Mesodermal cell (in vitro differentiated cells): ENCODE results near the gene GALNT14.

ENCODE experiments used
- H3K27ac ChIP-seq: 2 replicates; pipeline ENCODE4 v1.7.0; 2013; ENCODE audit warnings: mild to moderate bottlenecking, low read depth, low read length, moderate library complexity; ENCODE audit not compliant: severe bottlenecking
- H3K36me3 ChIP-seq: 2 replicates; pipeline ENCODE4 v1.7.1; 2013; ENCODE audit warnings: mild to moderate bottlenecking, low read length, moderate library complexity; ENCODE audit not compliant: control insufficient read depth, insufficient read depth
- H3K4me1 ChIP-seq: one replicate; pipeline ENCODE4 v1.7.1; 2013; ENCODE audit warnings: mild to moderate bottlenecking, low read length; ENCODE audit not compliant: insufficient read depth, control insufficient read depth, poor library complexity, severe bottlenecking
- H3K4me3 ChIP-seq: 2 replicates; pipeline ENCODE4 v1.7.0; 2013; ENCODE audit warnings: low read length, control low read depth, mild to moderate bottlenecking; ENCODE audit not compliant: insufficient read depth, poor library complexity, severe bottlenecking; ENCODE audit errors: extremely low read depth
- H3K9me3 ChIP-seq: 2 replicates; pipeline ENCODE4 v1.7.1; 2013; ENCODE audit warnings: mild to moderate bottlenecking, low read length, moderate library complexity; ENCODE audit not compliant: control insufficient read depth
- WGBS, 2 experiments: methylation state at CpG; one replicate each; pipeline ENCODE4 v1.1.5; 2013; ENCODE audit warnings: missing lambda C conversion rate in 2 of 2; ENCODE audit not compliant: insufficient coverage in 2 of 2; 5-methylcytosine and 5-hydroxymethylcytosine counted together

Gene GALNT14

DNA sequence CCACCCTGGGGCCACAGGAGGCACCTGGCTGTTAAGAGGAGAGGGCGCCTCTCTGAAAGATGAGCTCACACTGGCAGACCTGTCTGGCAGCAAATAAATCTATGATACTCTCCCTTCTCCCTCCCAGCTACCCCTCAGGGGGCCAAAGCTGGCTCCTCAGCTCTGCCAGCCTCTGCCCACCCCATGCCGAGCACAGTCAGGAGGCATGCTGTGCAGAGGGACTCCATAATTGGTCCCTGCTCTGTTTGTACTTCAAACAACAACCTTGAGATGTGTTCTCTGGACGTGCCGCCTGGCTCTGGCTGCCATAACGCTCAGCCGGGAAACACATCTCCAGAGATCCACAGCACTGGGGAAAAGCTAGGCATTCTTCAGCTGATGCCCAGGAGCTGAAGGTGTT is 126.7 kb downstream of the GALNT14 start:
- no peaks in the 10 kb centered on the region for H3K9me3 ChIP-seq
- no peaks in the 10 kb centered on the region for H3K36me3 ChIP-seq
- WGBS, 2 experiments: 85 to 89% methylated on average over 6 of the region's 6 CpGs
- H3K27ac ChIP-seq: no peak overlapping the region
- no peak overlapping the region for H3K4me3 ChIP-seq
- no peaks in the 10 kb centered on the region for H3K4me1 ChIP-seq

DNA sequence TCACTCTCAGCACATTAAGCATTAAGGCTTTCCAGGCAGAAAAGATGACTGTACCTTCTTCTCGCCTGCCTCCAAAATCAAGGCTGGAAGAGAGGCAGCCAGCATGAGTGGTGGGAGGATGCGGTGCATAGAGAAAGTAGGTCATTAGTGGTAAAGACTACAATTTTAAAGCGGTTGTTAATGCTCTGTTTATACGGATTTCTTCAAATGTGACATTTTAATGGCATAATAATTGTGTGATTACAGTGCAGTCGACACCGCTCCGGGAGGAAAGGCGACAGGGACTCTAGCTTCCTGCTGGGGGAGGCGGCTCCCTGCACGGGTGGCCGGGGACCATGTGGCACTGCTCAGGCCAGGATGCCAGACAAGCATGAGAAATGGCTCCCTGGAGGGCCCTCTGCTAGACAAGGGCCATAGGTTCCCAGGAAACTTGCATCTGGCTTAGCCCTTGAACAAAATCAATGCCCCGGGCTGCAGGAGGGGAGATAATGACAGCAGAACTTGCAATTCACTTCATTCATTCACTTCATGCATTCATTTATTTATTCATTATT is 129.6 kb downstream of the GALNT14 start:
- Histone ChIP-seq H3K4me1 (peaks cover 6% of the 10 kb centered on the region), H3K36me3 (no peaks in the 10 kb centered on the region), H3K9me3 (no peaks in the 10 kb centered on the region), H3K4me3 (no peak overlapping the region), H3K27ac (no peak overlapping the region)
- WGBS, 2 experiments: 89 to 95% methylated on average over 9 to 12 of the region's 12 CpGs

DNA sequence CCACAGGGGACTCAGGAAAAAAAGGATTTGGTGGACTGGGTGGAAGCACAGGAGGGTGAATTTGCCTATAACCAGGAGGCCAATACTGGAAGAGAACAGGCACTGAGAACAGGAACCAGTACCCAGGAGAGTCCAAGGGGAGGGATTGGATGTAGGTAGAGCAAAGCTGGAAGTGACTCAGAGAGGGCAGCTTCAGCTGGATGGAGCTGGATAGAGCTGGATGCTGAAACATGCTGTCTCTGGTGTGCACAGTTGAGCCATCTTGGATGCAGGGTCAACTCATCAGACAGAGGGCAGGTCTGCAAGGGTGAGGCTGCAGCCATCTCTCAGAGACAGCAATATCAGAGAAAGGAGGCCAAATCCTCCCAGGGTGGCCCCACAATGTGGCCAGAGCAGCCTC is 134.0 kb downstream of the GALNT14 start:
- H3K9me3 ChIP-seq: no peaks in the 10 kb centered on the region
- H3K4me1 ChIP-seq: peaks cover 6% of the 10 kb centered on the region
- no peaks in the 10 kb centered on the region for H3K36me3 ChIP-seq
- H3K27ac ChIP-seq: no peak overlapping the region
- H3K4me3 ChIP-seq: no peak overlapping the region

DNA sequence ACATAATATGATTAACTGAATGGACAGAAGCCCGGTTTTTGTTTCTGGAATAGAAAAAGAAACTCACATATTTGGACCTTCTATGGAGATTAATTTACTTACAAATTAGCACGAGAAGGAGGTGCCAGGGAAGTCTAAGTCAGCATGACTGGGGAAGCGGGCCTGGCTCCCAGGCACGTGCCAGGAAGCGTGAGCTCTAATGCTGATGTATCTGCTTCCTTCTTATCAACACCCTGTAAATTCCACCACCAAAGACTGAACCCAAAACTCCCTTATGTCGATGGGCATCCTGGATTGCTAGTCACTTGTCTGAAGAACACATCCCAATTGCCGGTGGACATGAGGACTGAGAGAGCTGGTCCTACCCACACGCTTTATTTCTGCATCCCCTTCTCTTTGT is 134.5 kb downstream of the GALNT14 start:
- Histone ChIP-seq H3K27ac (no peak overlapping the region), H3K36me3 (no peaks in the 10 kb centered on the region), H3K4me1 (peaks cover 6% of the 10 kb centered on the region), H3K4me3 (no peak overlapping the region), H3K9me3 (no peaks in the 10 kb centered on the region)
- WGBS, 2 experiments: 91 to 100% methylated on average over 1 to 5 of the region's 8 CpGs

DNA sequence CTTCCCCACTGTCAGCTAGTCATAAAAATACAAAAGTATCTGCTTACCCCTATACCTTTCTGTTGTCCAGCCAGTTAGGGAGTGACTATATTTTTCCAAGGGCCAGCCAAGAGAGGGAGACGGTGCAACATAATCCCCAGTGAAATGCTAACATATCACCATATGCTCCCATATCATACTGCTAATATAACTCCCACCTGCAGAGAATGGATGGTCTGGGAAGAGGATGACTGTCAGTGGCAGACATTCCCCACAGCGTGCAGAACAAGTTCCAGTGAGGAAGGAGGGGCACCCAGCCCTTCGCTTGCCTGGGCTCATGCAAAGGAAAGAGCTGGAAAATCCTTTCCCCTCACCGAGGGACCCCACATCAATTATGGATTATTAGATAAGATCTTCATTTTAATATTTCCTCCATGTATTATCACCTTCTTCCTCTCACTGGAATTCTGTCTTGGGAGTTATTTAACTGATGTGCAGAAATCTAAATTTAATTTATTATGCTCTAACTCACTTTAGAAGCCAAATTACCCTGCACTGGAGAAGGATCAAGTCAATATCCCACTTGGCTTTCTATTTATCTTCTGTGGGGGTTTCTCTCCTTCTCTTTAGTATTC is 135.6 kb downstream of the GALNT14 start:
- no peaks in the 10 kb centered on the region for H3K36me3 ChIP-seq
- 88% methylated on average over 1 of the region's 4 CpGs; no CpG with 5 or more reads in 1 of the 2 experiments for WGBS, 2 experiments

DNA sequence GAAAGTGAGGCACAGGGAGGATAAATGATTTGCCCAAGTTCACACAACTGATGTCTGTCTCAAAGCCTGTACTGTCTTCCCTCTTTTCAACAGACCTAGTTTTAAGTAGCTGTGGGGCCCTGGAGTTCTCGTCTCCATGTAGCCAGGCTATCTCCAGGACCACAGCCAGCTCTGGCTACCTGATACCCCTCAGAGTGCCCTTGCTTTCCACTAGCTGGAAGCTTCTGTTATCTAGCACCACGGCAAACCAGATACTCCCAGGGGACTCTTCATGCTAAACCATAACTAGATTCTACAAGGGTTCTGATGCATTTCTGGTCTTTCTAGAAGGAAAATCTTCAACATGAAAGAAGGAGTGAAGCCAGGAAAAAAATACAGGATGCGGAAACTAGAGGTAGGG is 137.3 kb downstream of the GALNT14 start:
- Histone ChIP-seq H3K36me3 (no peaks in the 10 kb centered on the region), H3K27ac (no peak overlapping the region), H3K4me1 (peaks cover 6% of the 10 kb centered on the region), H3K4me3 (no peak overlapping the region), H3K9me3 (no peaks in the 10 kb centered on the region)
- WGBS, 2 experiments: 94 to 95% methylated on average over 2 of the region's 3 CpGs

More for the DNA sequence above, 135.6 kb downstream of the GALNT14 start:
- no peaks in the 10 kb centered on the region for H3K9me3 ChIP-seq
- H3K4me3 ChIP-seq: no peak overlapping the region
- H3K27ac ChIP-seq: no peak overlapping the region
- peaks cover 6% of the 10 kb centered on the region for H3K4me1 ChIP-seq

DNA sequence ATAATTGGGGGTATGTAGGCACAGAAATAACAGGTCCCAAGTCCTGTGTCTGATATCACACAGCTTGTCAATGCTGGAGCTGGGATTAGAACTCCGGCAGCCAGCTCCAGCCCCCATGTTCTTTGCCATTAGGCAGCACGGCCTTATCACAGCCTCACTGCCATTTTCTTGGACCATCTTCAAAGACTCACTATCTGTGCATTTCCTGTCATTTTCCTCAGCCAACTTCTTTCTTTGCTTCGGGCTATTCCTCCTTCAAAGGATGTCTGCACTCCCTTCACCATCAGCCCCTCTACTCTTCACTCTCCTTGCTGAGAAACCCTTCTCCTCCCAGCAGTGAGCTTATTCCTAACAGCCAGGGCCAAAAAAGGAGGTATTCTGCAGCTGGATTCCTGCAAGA is 139.6 kb downstream of the GALNT14 start:
- Histone ChIP-seq H3K9me3 (no peaks in the 10 kb centered on the region), H3K4me1 (no peaks in the 10 kb centered on the region), H3K36me3 (no peaks in the 10 kb centered on the region), H3K27ac (no peak overlapping the region), H3K4me3 (no peak overlapping the region)
- 80 to 88% methylated on average over 2 to 3 of the region's 3 CpGs for WGBS, 2 experiments

DNA sequence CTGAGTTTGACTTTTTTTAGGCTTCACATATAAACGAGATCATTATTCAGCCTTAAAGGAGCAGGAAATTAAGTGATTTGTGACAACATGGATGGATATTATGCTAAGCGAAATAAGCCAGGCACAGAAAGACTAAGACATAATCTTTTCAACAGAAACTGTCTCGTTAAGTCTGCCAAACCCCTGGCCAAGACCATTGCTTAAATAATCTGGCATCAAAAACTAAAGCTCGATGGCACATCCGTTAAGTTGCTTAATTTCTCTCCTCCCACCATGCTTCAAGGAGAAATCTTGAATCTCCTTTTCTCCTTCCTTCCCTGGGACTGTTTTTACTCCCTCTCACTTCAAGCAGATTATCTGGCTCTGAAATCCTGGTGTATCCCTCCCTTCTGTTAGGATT is 140.3 kb downstream of the GALNT14 start:
- Histone ChIP-seq H3K27ac (no peak overlapping the region), H3K4me3 (no peak overlapping the region), H3K36me3 (no peaks in the 10 kb centered on the region), H3K9me3 (no peaks in the 10 kb centered on the region), H3K4me1 (no peaks in the 10 kb centered on the region)
- WGBS, 2 experiments: 83 to 94% methylated on average over 3 to 4 of the region's 5 CpGs

DNA sequence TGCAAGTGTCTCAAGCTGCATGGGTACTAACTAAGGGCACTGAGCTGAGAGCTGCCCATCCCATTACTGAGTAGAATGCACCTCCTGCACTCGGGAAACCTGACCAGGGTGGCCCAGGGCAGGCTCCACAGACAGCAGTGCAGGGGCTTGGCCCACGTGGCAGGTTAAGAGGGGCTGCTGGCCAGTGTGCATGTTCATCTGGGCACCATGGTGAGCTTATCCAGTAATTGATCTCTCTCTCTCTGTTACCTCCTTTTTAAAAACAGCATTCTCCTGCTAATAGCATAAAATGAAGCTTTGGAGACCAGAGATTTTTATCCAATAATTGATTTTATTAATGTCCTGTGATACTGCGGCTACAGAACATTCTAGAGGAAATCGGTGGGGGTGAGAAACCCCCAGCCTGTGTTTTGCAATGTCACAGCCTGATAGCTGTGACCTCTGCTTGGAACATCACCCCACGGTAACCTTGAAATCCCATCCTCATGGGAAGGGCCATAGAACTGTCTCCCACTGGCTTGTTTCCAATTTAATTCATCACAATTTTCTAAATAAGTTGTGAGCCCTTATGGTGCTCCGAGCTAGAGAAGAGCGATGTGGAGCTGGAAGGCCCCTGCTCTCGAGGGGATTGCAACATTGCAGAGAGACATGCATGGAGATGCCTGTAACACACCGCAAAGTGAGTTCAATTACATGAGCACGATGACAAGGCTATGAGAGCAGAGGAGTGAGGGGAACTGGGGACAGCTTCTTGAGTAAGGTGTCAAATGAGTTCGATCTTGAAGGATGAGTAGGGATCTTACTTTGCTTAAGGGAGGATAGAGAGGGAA is 143.8 kb downstream of the GALNT14 start:
- H3K4me3 ChIP-seq: no peak overlapping the region
- no peaks in the 10 kb centered on the region for H3K9me3 ChIP-seq
- H3K27ac ChIP-seq: no peak overlapping the region
- H3K4me1 ChIP-seq: no peaks in the 10 kb centered on the region
- WGBS, 2 experiments: 86 to 87% methylated on average over 8 to 9 of the region's 11 CpGs
- no peaks in the 10 kb centered on the region for H3K36me3 ChIP-seq

DNA sequence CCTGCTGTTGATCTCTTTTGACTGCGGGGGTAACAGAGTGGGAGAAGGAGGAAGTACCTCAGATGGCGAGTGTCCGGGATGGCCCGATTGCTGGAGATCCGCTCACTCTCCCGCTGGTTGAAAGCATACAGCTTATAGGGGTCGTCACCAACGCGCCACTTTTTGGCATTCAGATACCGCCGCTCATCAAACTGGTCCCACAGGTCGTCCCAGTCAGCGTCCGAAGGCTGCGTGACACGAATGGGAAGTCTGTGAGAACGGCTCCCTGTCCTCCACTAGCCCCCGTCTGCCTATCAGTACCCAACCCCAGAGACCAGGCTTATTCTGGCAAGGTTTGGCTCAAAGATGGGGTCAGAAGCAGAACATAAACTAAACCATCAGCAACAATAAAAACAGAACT is 145.5 kb downstream of the GALNT14 start:
- Histone ChIP-seq H3K9me3 (no peaks in the 10 kb centered on the region), H3K4me3 (no peak overlapping the region), H3K4me1 (no peaks in the 10 kb centered on the region), H3K27ac (no peak overlapping the region), H3K36me3 (no peaks in the 10 kb centered on the region)
- WGBS, 2 experiments: 91 to 94% methylated on average over 18 of the region's 18 CpGs

DNA sequence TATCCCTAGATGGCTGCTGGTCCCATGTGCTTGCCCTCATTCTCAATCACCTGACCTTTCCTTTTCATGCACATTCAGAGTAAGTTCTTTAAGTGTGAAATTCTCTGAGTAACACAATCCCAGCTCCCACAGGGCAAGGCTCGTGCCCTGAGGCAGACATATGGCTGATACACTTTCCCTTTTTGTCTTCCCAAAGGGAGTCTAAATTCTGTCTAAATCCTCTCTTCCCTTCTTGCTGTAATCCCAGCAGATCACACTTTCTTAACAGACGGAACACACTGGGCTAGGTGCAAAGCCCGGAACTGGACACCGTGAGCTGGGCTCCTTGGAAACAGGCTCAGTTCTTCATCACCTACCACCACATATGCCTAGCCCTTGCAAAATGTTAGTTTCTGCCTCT is 147.6 kb downstream of the GALNT14 start:
- H3K4me3 ChIP-seq: no peak overlapping the region
- H3K9me3 ChIP-seq: no peaks in the 10 kb centered on the region
- no peaks in the 10 kb centered on the region for H3K36me3 ChIP-seq
- 70% methylated on average over 2 of the region's 4 CpGs; no CpG with 5 or more reads in 1 of the 2 experiments for WGBS, 2 experiments
- H3K27ac ChIP-seq: no peak overlapping the region
- no peaks in the 10 kb centered on the region for H3K4me1 ChIP-seq
